Caco-2 (cell line): ENCODE measurements around the gene FABP1. TPM values are rescaled to one million over a fixed set of nuclear protein-coding genes. Genes with fewer than 3 reads are reported as not detected.

Source experiments
- BruUV-seq: library from RNA; stranded (reverse); fragments of 400-500 nt; replicated peaks from 2 replicates; lab custom pipeline; 2021; lab: Mats Ljungman, UMichigan
- CTCF ChIA-PET: fragments of 300-600 bp; sonication (Branson Sonifier 250); formaldehyde crosslinking; loops from one replicate; lab custom pipeline; 2022; ENCODE audit warnings: antibody characterized with exemption; lab: Charles Lee
- POLR2A ChIA-PET: fragments of 300-600 bp; sonication (Branson Sonifier 250); formaldehyde crosslinking; loops from one replicate; lab custom pipeline; 2022; ENCODE audit warnings: antibody characterized with exemption; lab: Charles Lee
- DNase-seq, 2 experiments: peaks; one replicate each; pipeline versions ENCODE4 v3.0.0 to v3.0.0-alpha.2; 2020 to 2022
- H3K27me3 ChIP-seq: replicated peaks from 2 replicates; pipeline ENCODE4 v1.6.0; 2011; ENCODE audit warnings: low read length; ENCODE audit not compliant: control insufficient read depth, insufficient read depth
- H3K36me3 ChIP-seq: 2 replicates; pipeline ENCODE4 v1.5.1; 2011; ENCODE audit warnings: low read length; ENCODE audit not compliant: control insufficient read depth, insufficient read depth
- H3K4me1 ChIP-seq: fragments of 250-450 bp; sonication (Bioruptor Pico); 2 replicates; pipeline ENCODE4 v1.5.1; 2020; ENCODE audit warnings: mild to moderate bottlenecking
- H3K4me3 ChIP-seq: 2 replicates; pipeline ENCODE4 v1.5.1; 2011; ENCODE audit warnings: low read depth, mild to moderate bottlenecking, control low read depth, low read length
- H3K9me3 ChIP-seq: fragments of 250-450 bp; sonication (Bioruptor Pico); 2 replicates; pipeline ENCODE4 v1.5.1; 2020; ENCODE audit warnings: mild to moderate bottlenecking, moderate library complexity
- H3K27ac Mint-ChIP-seq: one replicate; pipeline ENCODE4 v1.8.0; 2022; ENCODE audit warnings: mixed read lengths; ENCODE audit not compliant: unreplicated experiment
- H3K27me3 Mint-ChIP-seq: one replicate; pipeline ENCODE4 v1.8.0; 2022; ENCODE audit warnings: mixed read lengths; ENCODE audit not compliant: insufficient read depth, unreplicated experiment
- H3K36me3 Mint-ChIP-seq: one replicate; pipeline ENCODE4 v1.8.0; 2022; ENCODE audit warnings: mild to moderate bottlenecking, mixed read lengths; ENCODE audit not compliant: insufficient read depth, unreplicated experiment
- H3K4me1 Mint-ChIP-seq: one replicate; pipeline ENCODE4 v1.8.0; 2022; ENCODE audit warnings: low read depth, mixed read lengths; ENCODE audit not compliant: unreplicated experiment
- H3K4me3 Mint-ChIP-seq: one replicate; pipeline ENCODE4 v1.8.0; 2022; ENCODE audit warnings: mild to moderate bottlenecking, moderate library complexity, mixed read lengths; ENCODE audit not compliant: unreplicated experiment
- H3K9me3 Mint-ChIP-seq: one replicate; pipeline ENCODE4 v1.8.0; 2022; ENCODE audit warnings: mixed read lengths; ENCODE audit not compliant: unreplicated experiment
- intact Hi-C: fragments of 100-400 bp; cut with micrococcal nuclease; formaldehyde crosslinking; loops from one replicate; pipeline ENCODE4 v1.10.0; 2022; ENCODE audit not compliant: unreplicated experiment
- total RNA-seq: library from RNA; stranded (reverse); gene quantifications from 2 replicates; pipeline ENCODE4 v1.2.3, GENCODE V29; 2022
- TF ChIP-seq, protein P1 (sequence below), 2 experiments: fragments of 200-600 bp in 1 of 2; IDR thresholded peaks; 1 replicate in 1 of 2; 2 replicates in 1 of 2; pipeline versions ENCODE4 v1.5.1 to v1.8.0; 2011 to 2022; ENCODE audit warnings: antibody characterized with exemption in 1 of 2, control low read depth in 1 of 2, inconsistent platforms in 1 of 2, low read depth in 1 of 2, low read length in 1 of 2, mild to moderate bottlenecking in 1 of 2, moderate library complexity in 1 of 2; ENCODE audit not compliant: insufficient read depth in 1 of 2, severe bottlenecking in 1 of 2, unreplicated experiment in 1 of 2

The FABP1 gene
- total RNA-seq, 1 experiment from 2014 or later, result 44.5 TPM

DNA sequence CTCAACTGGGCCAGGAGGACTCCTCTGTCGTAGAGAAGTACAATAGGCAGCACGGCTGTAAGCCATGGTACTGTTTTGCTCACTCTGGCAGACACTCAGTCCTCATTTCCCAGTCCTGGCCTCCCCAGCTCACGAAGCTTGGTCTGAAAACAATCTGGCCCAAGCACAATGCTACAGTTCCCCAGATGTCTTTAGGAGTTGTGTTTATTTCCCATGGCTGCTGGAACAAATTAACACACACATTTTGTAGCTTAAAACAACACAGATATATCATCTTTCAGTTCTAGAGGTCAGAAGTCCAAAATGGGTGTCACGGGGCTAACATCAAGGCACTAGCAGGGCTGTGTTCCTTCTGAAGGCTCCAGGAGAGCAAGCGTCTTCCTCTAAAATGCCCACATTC is 13.0 kb downstream of the FABP1 start:
- no peaks in the 10 kb centered on the region for H3K36me3 Mint-ChIP-seq
- intact Hi-C loops, result loop anchor here (5.0 kb wide), 1 partner anchor 53 kb away; no protein-coding TSS in a partner anchor
- no peak for DNase-seq
- no TSS peak for BruUV-seq
- H3K36me3 ChIP-seq, result no peaks in the 10 kb centered on the region
- H3K27ac Mint-ChIP-seq, result no peak overlapping the region
- H3K27me3 ChIP-seq, result no peaks in the 10 kb centered on the region
- no peaks in the 10 kb centered on the region for H3K9me3 Mint-ChIP-seq
- peaks cover 4% of the 10 kb centered on the region; the same call in 1 of the 2 replicates for H3K4me1 ChIP-seq
- no peak overlapping the region for H3K4me3 ChIP-seq
- POLR2A ChIA-PET, result no interaction called here
- no peaks in the 10 kb centered on the region for H3K4me1 Mint-ChIP-seq
- no peak overlapping the region for H3K4me3 Mint-ChIP-seq
- no peaks in the 10 kb centered on the region for H3K9me3 ChIP-seq
- H3K27me3 Mint-ChIP-seq, result no peaks in the 10 kb centered on the region
- TF ChIP-seq, protein P1, sequence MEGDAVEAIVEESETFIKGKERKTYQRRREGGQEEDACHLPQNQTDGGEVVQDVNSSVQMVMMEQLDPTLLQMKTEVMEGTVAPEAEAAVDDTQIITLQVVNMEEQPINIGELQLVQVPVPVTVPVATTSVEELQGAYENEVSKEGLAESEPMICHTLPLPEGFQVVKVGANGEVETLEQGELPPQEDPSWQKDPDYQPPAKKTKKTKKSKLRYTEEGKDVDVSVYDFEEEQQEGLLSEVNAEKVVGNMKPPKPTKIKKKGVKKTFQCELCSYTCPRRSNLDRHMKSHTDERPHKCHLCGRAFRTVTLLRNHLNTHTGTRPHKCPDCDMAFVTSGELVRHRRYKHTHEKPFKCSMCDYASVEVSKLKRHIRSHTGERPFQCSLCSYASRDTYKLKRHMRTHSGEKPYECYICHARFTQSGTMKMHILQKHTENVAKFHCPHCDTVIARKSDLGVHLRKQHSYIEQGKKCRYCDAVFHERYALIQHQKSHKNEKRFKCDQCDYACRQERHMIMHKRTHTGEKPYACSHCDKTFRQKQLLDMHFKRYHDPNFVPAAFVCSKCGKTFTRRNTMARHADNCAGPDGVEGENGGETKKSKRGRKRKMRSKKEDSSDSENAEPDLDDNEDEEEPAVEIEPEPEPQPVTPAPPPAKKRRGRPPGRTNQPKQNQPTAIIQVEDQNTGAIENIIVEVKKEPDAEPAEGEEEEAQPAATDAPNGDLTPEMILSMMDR (IDR thresholded peaks at IDR 0.05; ENCODE audit: insufficient read depth in 1 of 2, low read depth in 1 of 2, low read length in 1 of 2, severe bottlenecking in 1 of 2, unreplicated experiment in 1 of 2), result no peak
- CTCF ChIA-PET, result no interaction called here

DNA sequence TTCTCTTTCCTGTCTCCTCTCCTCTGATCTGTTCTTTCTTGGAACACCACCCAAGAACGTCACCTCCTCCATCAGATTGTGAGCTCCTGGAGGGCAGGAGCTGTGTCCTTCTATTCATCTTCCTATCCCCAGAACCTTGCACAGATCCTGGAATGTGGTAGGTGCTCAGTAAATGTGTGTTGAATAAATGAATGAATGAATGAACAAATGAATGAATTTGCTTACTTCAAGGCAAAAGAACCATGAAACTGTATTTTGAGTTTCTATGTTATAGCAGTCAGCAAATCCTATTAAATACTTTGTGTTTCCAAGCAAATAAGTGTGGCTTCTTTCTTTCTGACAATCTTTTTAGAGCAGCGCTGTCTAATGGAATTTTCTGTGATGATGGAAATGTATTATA is 14.8 kb downstream of the FABP1 start:
- H3K4me1 ChIP-seq, result peaks cover 4% of the 10 kb centered on the region; the same call in 1 of the 2 replicates
- no peaks in the 10 kb centered on the region for H3K4me1 Mint-ChIP-seq
- H3K27ac Mint-ChIP-seq, result no peak overlapping the region
- H3K4me3 Mint-ChIP-seq, result no peak overlapping the region
- TF ChIP-seq, protein P1 (IDR thresholded peaks at IDR 0.05; ENCODE audit: insufficient read depth in 1 of 2, low read depth in 1 of 2, low read length in 1 of 2, severe bottlenecking in 1 of 2, unreplicated experiment in 1 of 2), result no peak
- H3K36me3 ChIP-seq, result no peaks in the 10 kb centered on the region
- no peaks in the 10 kb centered on the region for H3K27me3 Mint-ChIP-seq
- no peak for DNase-seq
- intact Hi-C loops, result no loop called here
- no peaks in the 10 kb centered on the region for H3K36me3 Mint-ChIP-seq
- H3K9me3 ChIP-seq, result no peaks in the 10 kb centered on the region
- no peak overlapping the region for H3K4me3 ChIP-seq
- CTCF ChIA-PET, result no interaction called here
- BruUV-seq, result no TSS peak
- no peaks in the 10 kb centered on the region for H3K27me3 ChIP-seq
- no peaks in the 10 kb centered on the region for H3K9me3 Mint-ChIP-seq
- POLR2A ChIA-PET, result no interaction called here

DNA sequence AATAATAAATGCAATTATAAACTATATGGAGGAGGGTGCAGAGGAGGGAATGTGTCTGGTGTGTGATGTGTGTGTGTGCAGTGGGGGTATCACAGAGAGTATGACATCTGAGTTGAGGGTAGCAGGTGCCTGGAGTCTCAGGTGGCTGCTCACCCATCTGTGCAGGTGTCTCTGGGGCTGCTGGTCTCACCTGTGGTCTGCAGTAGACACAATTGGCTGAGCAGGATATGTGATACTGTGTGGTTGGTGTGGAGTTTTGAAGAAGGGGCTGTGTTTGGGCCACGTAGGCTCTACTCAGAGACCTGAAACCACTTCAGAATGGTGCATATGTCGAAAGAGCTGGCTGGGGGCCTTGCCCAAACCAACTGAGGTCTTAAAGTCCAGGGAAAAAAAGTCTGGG is 17.0 kb downstream of the FABP1 start:
- Histone ChIP-seq H3K27me3 (no peaks in the 10 kb centered on the region), H3K9me3 (no peaks in the 10 kb centered on the region), H3K4me1 (peaks cover 4% of the 10 kb centered on the region; the same call in 1 of the 2 replicates), H3K4me3 (no peak overlapping the region), H3K36me3 (no peaks in the 10 kb centered on the region)
- H3K27me3 Mint-ChIP-seq, result no peaks in the 10 kb centered on the region
- no peak for DNase-seq
- H3K27ac Mint-ChIP-seq, result no peak overlapping the region
- no peaks in the 10 kb centered on the region for H3K36me3 Mint-ChIP-seq
- H3K4me3 Mint-ChIP-seq, result no peak overlapping the region
- no peaks in the 10 kb centered on the region for H3K9me3 Mint-ChIP-seq
- H3K4me1 Mint-ChIP-seq, result no peaks in the 10 kb centered on the region
- BruUV-seq, result no TSS peak
- TF ChIP-seq, protein P1 (IDR thresholded peaks at IDR 0.05; ENCODE audit: insufficient read depth in 1 of 2, low read depth in 1 of 2, low read length in 1 of 2, severe bottlenecking in 1 of 2, unreplicated experiment in 1 of 2), result no peak
- intact Hi-C loops, result no loop called here
- ChIA-PET CTCF (no interaction called here), POLR2A (no interaction called here)
